Activated naive CD8-positive, alpha-beta T cell (primary cell): ENCODE results near the gene ADRA2B.

Source experiments
- H3K27ac Mint-ChIP-seq: one replicate; pipeline ENCODE4 v1.8.0; 2021; ENCODE audit warnings: mixed read lengths
- H3K27me3 Mint-ChIP-seq: one replicate; pipeline ENCODE4 v1.8.0; 2021; ENCODE audit warnings: mixed read lengths
- H3K36me3 Mint-ChIP-seq: one replicate; pipeline ENCODE4 v1.8.0; 2021; ENCODE audit warnings: mixed read lengths
- H3K4me1 Mint-ChIP-seq: one replicate; pipeline ENCODE4 v1.8.0; 2021; ENCODE audit warnings: low read depth, mixed read lengths
- H3K4me3 Mint-ChIP-seq: one replicate; pipeline ENCODE4 v1.8.0; 2021; ENCODE audit warnings: mild to moderate bottlenecking, mixed read lengths
- H3K9me3 Mint-ChIP-seq: one replicate; pipeline ENCODE4 v1.8.0; 2021; ENCODE audit warnings: low read depth, mixed read lengths

The ADRA2B gene

DNA sequence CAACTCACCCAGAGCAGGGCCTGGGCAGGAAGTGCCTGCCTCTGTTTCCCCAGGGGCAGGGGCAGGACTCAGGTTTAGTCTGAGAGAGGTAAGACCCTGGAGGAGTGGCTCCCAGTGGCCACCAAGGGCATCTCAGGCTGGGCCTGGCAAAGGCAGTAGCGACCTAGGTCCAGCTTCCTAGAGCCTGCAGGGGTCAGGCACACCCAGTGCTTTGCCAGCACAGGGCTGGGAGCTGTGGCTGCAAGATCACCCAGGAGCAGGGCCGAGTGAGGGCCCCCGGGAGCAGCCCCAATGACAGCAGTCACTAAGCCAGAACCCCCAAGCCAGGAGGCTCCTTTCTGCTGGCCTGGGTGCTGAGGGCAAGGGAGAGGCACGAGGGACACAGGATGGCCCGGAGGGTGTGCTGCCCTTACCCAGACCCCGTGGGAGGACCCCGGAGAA lies 37.6 kb upstream of the ADRA2B start:
- no peak overlapping the region for H3K4me3 Mint-ChIP-seq
- no peak overlapping the region for H3K27ac Mint-ChIP-seq
- no peaks in the 10 kb centered on the region for H3K9me3 Mint-ChIP-seq
- no peaks in the 10 kb centered on the region for H3K36me3 Mint-ChIP-seq
- no peaks in the 10 kb centered on the region for H3K27me3 Mint-ChIP-seq
- H3K4me1 Mint-ChIP-seq = peaks cover 83% of the 10 kb centered on the region

GRCh38 chr2:96153291-96153713 lies 36.9 kb upstream of the ADRA2B start:
- H3K4me1 Mint-ChIP-seq = peaks cover 85% of the 10 kb centered on the region
- peak overlapping the region; percentile 54 for H3K27ac Mint-ChIP-seq
- no peaks in the 10 kb centered on the region for H3K27me3 Mint-ChIP-seq
- H3K4me3 Mint-ChIP-seq = no peak overlapping the region
- no peaks in the 10 kb centered on the region for H3K9me3 Mint-ChIP-seq
- H3K36me3 Mint-ChIP-seq = no peaks in the 10 kb centered on the region

- Mint-ChIP-seq H3K27me3 (no peaks in the 10 kb centered on the region), H3K4me1 (peaks cover 85% of the 10 kb centered on the region), H3K9me3 (no peaks in the 10 kb centered on the region), H3K27ac (peak overlapping the region; percentile 47), H3K36me3 (no peaks in the 10 kb centered on the region), H3K4me3 (no peak overlapping the region)
These were observed 36.2 kb upstream of the ADRA2B start for GRCh38 chr2:96152304-96153161.

GRCh38 chr2:96151595-96152303 lies 35.4 kb upstream of the ADRA2B start:
- Mint-ChIP-seq H3K36me3 (no peaks in the 10 kb centered on the region), H3K27me3 (no peaks in the 10 kb centered on the region), H3K9me3 (no peaks in the 10 kb centered on the region), H3K4me3 (no peak overlapping the region), H3K4me1 (peaks cover 85% of the 10 kb centered on the region), H3K27ac (peak overlapping the region; percentile 47)

GRCh38 chr2:96150791-96151594 lies 34.6 kb upstream of the ADRA2B start:
- Mint-ChIP-seq H3K4me3 (no peak overlapping the region), H3K9me3 (no peaks in the 10 kb centered on the region), H3K36me3 (no peaks in the 10 kb centered on the region), H3K27me3 (no peaks in the 10 kb centered on the region), H3K27ac (peak overlapping the region; percentile 68), H3K4me1 (peaks cover 83% of the 10 kb centered on the region)

GRCh38 chr2:96150007-96150640 lies 33.8 kb upstream of the ADRA2B start:
- H3K9me3 Mint-ChIP-seq = no peaks in the 10 kb centered on the region
- peak overlapping the region; percentile 68 for H3K27ac Mint-ChIP-seq
- no peaks in the 10 kb centered on the region for H3K27me3 Mint-ChIP-seq
- H3K4me3 Mint-ChIP-seq = no peak overlapping the region
- H3K4me1 Mint-ChIP-seq = peaks cover 78% of the 10 kb centered on the region
- no peaks in the 10 kb centered on the region for H3K36me3 Mint-ChIP-seq

- Mint-ChIP-seq H3K27ac (peak overlapping the region; percentile 92), H3K4me1 (peaks cover 71% of the 10 kb centered on the region), H3K4me3 (peak overlapping the region; percentile 85), H3K9me3 (no peaks in the 10 kb centered on the region), H3K27me3 (no peaks in the 10 kb centered on the region), H3K36me3 (peaks cover 7% of the 10 kb centered on the region)
These were observed 32.2 kb upstream of the ADRA2B start for GRCh38 chr2:96148410-96149217.

- H3K4me1 Mint-ChIP-seq = peaks cover 63% of the 10 kb centered on the region
- H3K27me3 Mint-ChIP-seq = no peaks in the 10 kb centered on the region
- H3K9me3 Mint-ChIP-seq = no peaks in the 10 kb centered on the region
- peak overlapping the region; percentile 85 for H3K4me3 Mint-ChIP-seq
- H3K27ac Mint-ChIP-seq = peak overlapping the region; percentile 92
- peaks cover 11% of the 10 kb centered on the region for H3K36me3 Mint-ChIP-seq
These were observed 31.3 kb upstream of the ADRA2B start for GRCh38 chr2:96147593-96148201.

GRCh38 chr2:96146881-96147592 lies 30.7 kb upstream of the ADRA2B start:
- peaks cover 11% of the 10 kb centered on the region for H3K36me3 Mint-ChIP-seq
- no peaks in the 10 kb centered on the region for H3K27me3 Mint-ChIP-seq
- H3K4me1 Mint-ChIP-seq = peaks cover 58% of the 10 kb centered on the region
- H3K27ac Mint-ChIP-seq = peak overlapping the region; percentile 92
- H3K9me3 Mint-ChIP-seq = no peaks in the 10 kb centered on the region
- peak overlapping the region; percentile 85 for H3K4me3 Mint-ChIP-seq

DNA sequence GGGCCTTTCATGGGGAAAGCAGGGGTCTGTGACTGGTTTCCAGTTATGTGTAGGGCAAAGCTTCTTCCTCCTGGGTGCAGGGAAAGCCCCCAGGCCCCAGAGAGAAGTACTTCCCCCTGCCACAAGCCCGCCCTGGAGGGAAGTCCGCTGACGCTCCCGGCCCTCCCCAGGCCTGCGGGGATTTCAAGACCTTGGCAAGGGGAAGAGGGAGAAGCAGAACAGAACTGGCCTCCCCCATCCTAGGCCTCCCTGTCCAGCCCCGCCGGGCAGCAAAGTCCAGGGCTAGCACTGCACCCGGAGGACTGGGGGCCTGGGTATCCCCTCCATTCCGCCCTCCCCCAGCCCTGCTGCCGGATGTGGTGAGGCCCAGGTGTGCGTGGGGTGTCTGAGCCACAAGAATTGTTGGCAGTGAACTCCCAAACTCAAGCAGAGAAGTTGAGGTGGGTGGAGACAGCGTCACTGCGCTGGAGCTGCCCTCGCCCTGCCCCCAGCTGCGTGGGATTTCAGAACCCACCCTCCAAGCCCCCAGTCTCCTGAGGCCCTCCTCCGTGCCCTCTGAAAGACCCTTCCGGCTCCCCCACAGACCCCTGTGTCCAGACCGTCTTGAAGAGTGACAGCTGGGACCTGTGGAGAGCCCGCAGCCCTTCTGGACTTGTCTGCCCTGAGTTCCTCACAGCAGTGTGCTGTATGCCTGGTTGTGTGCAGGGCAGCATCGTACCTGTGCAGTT lies 29.9 kb upstream of the ADRA2B start:
- H3K4me3 Mint-ChIP-seq = peak overlapping the region; percentile 85
- H3K27me3 Mint-ChIP-seq = no peaks in the 10 kb centered on the region
- no peaks in the 10 kb centered on the region for H3K9me3 Mint-ChIP-seq
- H3K4me1 Mint-ChIP-seq = peaks cover 53% of the 10 kb centered on the region
- peak overlapping the region; percentile 92 for H3K27ac Mint-ChIP-seq
- H3K36me3 Mint-ChIP-seq = peaks cover 11% of the 10 kb centered on the region

DNA sequence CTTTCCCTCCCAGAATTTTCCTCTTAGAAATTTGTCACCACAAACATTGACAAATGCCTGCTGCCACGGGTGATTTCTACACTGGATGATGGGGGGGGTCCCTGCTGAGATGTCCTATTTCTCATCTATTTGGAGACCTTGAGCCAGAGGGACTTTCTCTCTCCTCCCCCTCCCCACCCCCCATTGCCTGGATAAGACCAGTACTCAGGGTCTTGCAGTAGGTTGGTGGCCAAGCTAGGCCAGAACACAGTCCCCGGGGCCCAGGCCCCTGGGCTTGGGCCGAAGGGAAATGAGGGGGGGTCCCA lies 29.4 kb upstream of the ADRA2B start:
- H3K36me3 Mint-ChIP-seq = peaks cover 11% of the 10 kb centered on the region
- H3K4me1 Mint-ChIP-seq = peaks cover 48% of the 10 kb centered on the region
- no peaks in the 10 kb centered on the region for H3K9me3 Mint-ChIP-seq
- peak overlapping the region; percentile 85 for H3K4me3 Mint-ChIP-seq
- H3K27me3 Mint-ChIP-seq = no peaks in the 10 kb centered on the region
- peak overlapping the region; percentile 92 for H3K27ac Mint-ChIP-seq

DNA sequence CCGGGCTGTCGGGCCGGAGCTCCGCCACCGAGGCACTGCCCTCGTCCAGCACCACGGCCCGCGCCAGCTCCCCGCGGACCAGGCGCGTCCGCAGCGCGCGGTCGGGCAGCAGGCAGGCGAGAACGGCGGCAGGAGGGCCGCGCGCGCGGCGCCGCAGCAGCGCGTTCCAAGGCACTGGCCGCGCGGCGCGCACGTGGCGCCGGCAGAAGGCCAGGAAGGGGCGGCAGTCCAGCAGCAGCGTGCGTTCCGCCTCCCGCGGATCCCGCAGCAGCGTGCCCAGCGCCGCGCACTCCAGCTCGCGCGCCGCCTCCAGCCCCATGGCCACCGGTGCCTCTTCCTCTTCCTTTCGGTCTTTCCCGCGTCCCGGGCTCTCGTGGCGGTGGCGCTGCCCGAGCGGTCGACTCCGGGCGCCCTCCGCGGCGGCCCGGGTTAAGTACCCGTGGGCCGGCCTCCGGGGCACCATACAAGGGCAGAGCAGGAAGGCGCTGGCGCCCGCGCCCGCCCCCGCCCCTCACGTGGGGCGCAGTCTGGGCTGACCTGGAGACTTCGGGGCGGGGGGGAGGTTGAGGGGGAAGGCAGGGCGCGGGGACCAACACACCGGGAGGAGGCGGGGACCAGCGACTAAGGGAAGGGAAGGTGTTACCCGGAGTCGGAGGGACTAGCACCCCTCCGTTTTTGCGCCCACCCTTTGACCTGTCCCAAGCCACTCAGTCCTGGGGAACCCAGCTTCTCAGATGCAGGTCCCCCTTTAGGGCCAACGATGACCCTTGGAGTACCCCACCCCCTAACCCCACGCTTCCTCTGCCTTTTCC lies 28.9 kb upstream of the ADRA2B start, which contains the start of gene DUSP2:
TSS of gene DUSP2 (minus strand) at position 405 of the 812 bp plus-strand sequence. CDS start at position 319, 86 bp downstream.
- H3K4me3 Mint-ChIP-seq = peak within 1 kb of the TSS; percentile 94
- peak within 1 kb of the TSS; percentile 95 for H3K27ac Mint-ChIP-seq
- H3K36me3 Mint-ChIP-seq = peaks cover 11% of the 10 kb centered on the region
- H3K9me3 Mint-ChIP-seq = no peaks in the 10 kb centered on the region
- peaks cover 46% of the 10 kb centered on the region for H3K4me1 Mint-ChIP-seq
- no peaks in the 10 kb centered on the region for H3K27me3 Mint-ChIP-seq
